ENCODE measurements around the gene NCLN. TPM values are rescaled to one million over a fixed set of nuclear protein-coding genes. Genes with fewer than 3 reads are reported as not detected.
A peak's percentile ranks its signal among the peaks of the same experiment; 100 is the strongest.

The NCLN gene
- total RNA-seq, 4 donors from 2014 or later: 18.2 to 54.4 (median 43.1) TPM

GRCh38 chr19:3250675-3251074, 64.9 kb downstream of the NCLN start:
- ATAC-seq (no peak), DNase-seq (no peak)
- H3K4me1 ChIP-seq: no peaks in the 10 kb centered on the region
- peaks cover 0 to 7% (median 0%) of the 10 kb centered on the region in 3 donors for H3K9me3 ChIP-seq
- no peak overlapping the region for H3K4me3 ChIP-seq
- peaks cover 0 to 6% (median 4%) of the 10 kb centered on the region in 3 donors for H3K27me3 ChIP-seq
- peak in 1 of 5 experiments; percentile 44 for TF ChIP-seq CTCF (IDR thresholded peaks at IDR 0.05 in 4 of 5, conservative IDR thresholded peaks at IDR 0.05 in 1 of 5)
- no peak for TF ChIP-seq POLR2A (IDR thresholded peaks at IDR 0.05)
- intact Hi-C loops (cut with DNase I; ENCODE audit: low total_unique reads) (no loop called here), in situ Hi-C loops (cut with MboI; ENCODE audit: low sequenced_read_pairs in 4 of 4) (no loop called here)
- H3K27ac ChIP-seq: no peak overlapping the region
- H3K36me3 ChIP-seq: no peaks in the 10 kb centered on the region

GRCh38 chr19:3251229-3251628, 65.5 kb downstream of the NCLN start:
- Histone ChIP-seq H3K9me3 (peaks cover 0 to 7% (median 0%) of the 10 kb centered on the region in 3 donors), H3K27ac (no peak overlapping the region), H3K36me3 (no peaks in the 10 kb centered on the region), H3K4me3 (no peak overlapping the region), H3K4me1 (no peaks in the 10 kb centered on the region), H3K27me3 (peaks cover 0 to 6% (median 4%) of the 10 kb centered on the region in 3 donors)
- in situ Hi-C loops (cut with MboI; ENCODE audit: low sequenced_read_pairs in 4 of 4) (no loop called here), intact Hi-C loops (cut with DNase I; ENCODE audit: low total_unique reads) (no loop called here)
- no peak for TF ChIP-seq POLR2A (IDR thresholded peaks at IDR 0.05)
- no peak for TF ChIP-seq CTCF (IDR thresholded peaks at IDR 0.05 in 4 of 5, conservative IDR thresholded peaks at IDR 0.05 in 1 of 5)
- ATAC-seq: no peak
- no peak for DNase-seq

DNA sequence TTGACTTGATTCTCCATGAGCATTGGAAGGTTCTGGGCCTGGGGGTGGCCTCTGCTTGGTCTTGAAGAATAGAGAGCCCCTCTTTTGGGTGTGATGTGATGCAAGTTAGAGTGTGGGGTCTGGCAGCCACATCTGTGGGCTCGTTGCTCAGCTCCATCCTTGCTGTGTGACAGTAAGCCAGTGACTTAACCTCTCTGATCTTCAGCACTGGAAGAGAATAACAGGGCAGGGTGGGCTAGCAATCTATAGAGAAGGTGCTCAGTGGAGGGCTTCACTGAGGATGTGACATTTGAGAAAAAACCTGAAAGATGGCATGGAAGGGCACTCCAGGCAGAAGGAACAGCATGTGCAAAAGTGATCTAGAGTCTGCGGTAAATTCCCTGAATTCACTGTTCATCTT, 66.9 kb downstream of the NCLN start:
- no peak for DNase-seq

DNA sequence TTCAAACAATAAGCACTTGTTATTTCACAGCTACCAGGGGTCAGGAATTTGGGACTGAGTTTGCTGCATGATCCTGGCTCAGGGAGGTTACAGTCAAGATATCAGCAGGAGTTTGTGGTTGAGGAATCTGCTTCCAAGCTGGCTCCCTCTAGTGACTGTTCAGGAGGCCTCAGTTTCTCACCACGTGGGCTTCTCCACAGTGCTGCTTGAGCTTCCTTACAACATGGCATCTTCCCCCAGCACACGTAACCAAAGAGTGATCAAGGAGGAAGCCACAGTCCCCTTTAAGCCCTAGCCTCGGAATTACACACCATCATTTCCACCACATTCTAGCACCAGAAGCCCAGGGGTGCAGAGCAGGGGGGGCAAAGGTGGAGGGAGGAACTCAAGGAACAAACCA, 67.5 kb downstream of the NCLN start:
- ATAC-seq (no peak), DNase-seq (no peak)
- Histone ChIP-seq H3K9me3 (peaks cover 0 to 7% (median 0%) of the 10 kb centered on the region in 3 donors), H3K27me3 (peaks cover 0 to 8% (median 4%) of the 10 kb centered on the region in 3 donors), H3K4me1 (no peaks in the 10 kb centered on the region), H3K4me3 (no peak overlapping the region), H3K27ac (no peak overlapping the region), H3K36me3 (no peaks in the 10 kb centered on the region)
- intact Hi-C loops (cut with DNase I; ENCODE audit: low total_unique reads): no loop called here
- no peak for TF ChIP-seq CTCF (IDR thresholded peaks at IDR 0.05 in 4 of 5, conservative IDR thresholded peaks at IDR 0.05 in 1 of 5)
- no peak for TF ChIP-seq POLR2A (IDR thresholded peaks at IDR 0.05)
- in situ Hi-C loops (cut with MboI; ENCODE audit: low sequenced_read_pairs in 4 of 4): no loop called here

More for the DNA sequence above, 66.9 kb downstream of the NCLN start:
- H3K27me3 ChIP-seq: peaks cover 0 to 6% (median 4%) of the 10 kb centered on the region in 3 donors
- H3K36me3 ChIP-seq: no peaks in the 10 kb centered on the region
- H3K9me3 ChIP-seq: peaks cover 0 to 7% (median 0%) of the 10 kb centered on the region in 3 donors
- ATAC-seq: no peak
- H3K4me3 ChIP-seq: no peak overlapping the region
- H3K4me1 ChIP-seq: no peaks in the 10 kb centered on the region
- in situ Hi-C loops (cut with MboI; ENCODE audit: low sequenced_read_pairs in 4 of 4): no loop called here
- intact Hi-C loops (cut with DNase I; ENCODE audit: low total_unique reads): no loop called here
- TF ChIP-seq POLR2A (IDR thresholded peaks at IDR 0.05) (no peak), CTCF (IDR thresholded peaks at IDR 0.05 in 4 of 5, conservative IDR thresholded peaks at IDR 0.05 in 1 of 5) (no peak)
- H3K27ac ChIP-seq: no peak overlapping the region

- in situ Hi-C loops (cut with MboI; ENCODE audit: low sequenced_read_pairs in 4 of 4) (no loop called here), intact Hi-C loops (cut with DNase I; ENCODE audit: low total_unique reads) (no loop called here)
- H3K4me3 ChIP-seq: no peak overlapping the region
- DNase-seq (no peak), ATAC-seq (no peak)
- H3K36me3 ChIP-seq: no peaks in the 10 kb centered on the region
- TF ChIP-seq POLR2A (IDR thresholded peaks at IDR 0.05): no peak
- TF ChIP-seq CTCF (IDR thresholded peaks at IDR 0.05 in 4 of 5, conservative IDR thresholded peaks at IDR 0.05 in 1 of 5): no peak
- peaks cover 0 to 7% (median 0%) of the 10 kb centered on the region in 3 donors for H3K9me3 ChIP-seq
- peaks cover 0 to 8% (median 4%) of the 10 kb centered on the region in 3 donors for H3K27me3 ChIP-seq
- H3K27ac ChIP-seq: no peak overlapping the region
- H3K4me1 ChIP-seq: no peaks in the 10 kb centered on the region
These were observed 68.8 kb downstream of the NCLN start for GRCh38 chr19:3254520-3254919.
